ENCODE measurements around the gene CHST11. TPM values are rescaled to one million over a fixed set of nuclear protein-coding genes. Genes with fewer than 3 reads are reported as not detected.

Gene CHST11
- total RNA-seq, 2 experiments from 2014 or later, result 53.4 to 53.6 TPM

GRCh38 chr12:104671409-104672095, 214.8 kb downstream of the CHST11 start:
- H3K36me3 Mint-ChIP-seq (ENCODE audit: low read depth), result peaks cover 4% of the 10 kb centered on the region
- Histone ChIP-seq H3K4me1 (ENCODE audit: insufficient read depth, low read length) (peaks cover 47% of the 10 kb centered on the region), H3K9me3 (ENCODE audit: control insufficient read depth in 1 of 2, insufficient read depth in 1 of 2, low read length in 2 of 2) (no peaks in the 10 kb centered on the region), H3K27ac (ENCODE audit: low read depth in 1 of 2, low read length in 2 of 2) (peak overlapping the region in 1 of 2 donors; percentile 41), H3K36me3 (ENCODE audit: insufficient read depth, low read length) (peaks cover 7% of the 10 kb centered on the region), H3K4me3 (ENCODE audit: low read length) (peak overlapping the region; percentile 4), H3K27me3 (ENCODE audit: control insufficient read depth in 1 of 2, insufficient read depth in 2 of 2, low read length in 2 of 2) (no peaks in the 10 kb centered on the region)
- intact Hi-C loops (cut with DNase I, micrococcal nuclease), result no loop called here
- ChIA-PET POLR2A (interaction anchor here (1.3 kb wide), 1 partner anchor 214 kb away, joined by 3 read pairs; the partner anchor contains the start of gene CHST11), CTCF (interaction anchor here (1.4 kb wide), 1 partner anchor 290 kb away, joined by 5 read pairs; no protein-coding TSS in a partner anchor)
- H3K4me1 Mint-ChIP-seq (ENCODE audit: low read depth), result peaks cover 50% of the 10 kb centered on the region
- H3K4me3 Mint-ChIP-seq, result peak overlapping the region; percentile 74
- no peaks in the 10 kb centered on the region for H3K9me3 Mint-ChIP-seq
- no peaks in the 10 kb centered on the region for H3K27me3 Mint-ChIP-seq
- peak overlapping the region; percentile 84 for H3K27ac Mint-ChIP-seq
- ATAC-seq (ENCODE audit: poor library complexity), result peak; percentile 79
- no peak for TF ChIP-seq CTCF (IDR thresholded peaks at IDR 0.05)
- DNase-seq, result peak in 13 of 14 experiments; percentile 31 to 91 (median 51)

- H3K4me3 ChIP-seq (ENCODE audit: low read length), result no peak overlapping the region
- intact Hi-C loops (cut with DNase I, micrococcal nuclease), result no loop called here
- peaks cover 5% of the 10 kb centered on the region for H3K36me3 ChIP-seq (ENCODE audit: insufficient read depth, low read length)
- Mint-ChIP-seq H3K4me1 (ENCODE audit: low read depth) (peaks cover 53% of the 10 kb centered on the region), H3K9me3 (no peaks in the 10 kb centered on the region), H3K36me3 (ENCODE audit: low read depth) (peaks cover 4% of the 10 kb centered on the region), H3K27me3 (no peaks in the 10 kb centered on the region), H3K27ac (peak overlapping the region; percentile 84), H3K4me3 (no peak overlapping the region)
- no peaks in the 10 kb centered on the region for H3K27me3 ChIP-seq (ENCODE audit: control insufficient read depth in 1 of 2, insufficient read depth in 2 of 2, low read length in 2 of 2)
- peaks cover 47% of the 10 kb centered on the region for H3K4me1 ChIP-seq (ENCODE audit: insufficient read depth, low read length)
- ChIA-PET CTCF (interaction anchor here (1.3 to 1.4 kb wide), 2 partner anchors 23 to 290 kb away, joined by 3 to 5 read pairs; no protein-coding TSS in a partner anchor), POLR2A (interaction anchor here (1.3 kb wide), 1 partner anchor 215 kb away, joined by 3 read pairs; the partner anchor contains the start of gene CHST11)
- no peaks in the 10 kb centered on the region for H3K9me3 ChIP-seq (ENCODE audit: control insufficient read depth in 1 of 2, insufficient read depth in 1 of 2, low read length in 2 of 2)
- ATAC-seq (ENCODE audit: poor library complexity) (no peak), DNase-seq (no peak)
- no peak for TF ChIP-seq CTCF (IDR thresholded peaks at IDR 0.05)
- no peak overlapping the region for H3K27ac ChIP-seq (ENCODE audit: low read depth in 1 of 2, low read length in 2 of 2)
Measured at GRCh38 chr12:104672096-104672445, 215.3 kb downstream of the CHST11 start.

- Histone ChIP-seq H3K36me3 (ENCODE audit: insufficient read depth, low read length) (no peaks in the 10 kb centered on the region), H3K27ac (ENCODE audit: low read depth in 1 of 2, low read length in 2 of 2) (no peak overlapping the region), H3K4me3 (ENCODE audit: low read length) (no peak overlapping the region), H3K4me1 (ENCODE audit: insufficient read depth, low read length) (peaks cover 45% of the 10 kb centered on the region), H3K9me3 (ENCODE audit: control insufficient read depth in 1 of 2, insufficient read depth in 1 of 2, low read length in 2 of 2) (no peaks in the 10 kb centered on the region), H3K27me3 (ENCODE audit: control insufficient read depth in 1 of 2, insufficient read depth in 2 of 2, low read length in 2 of 2) (no peaks in the 10 kb centered on the region)
- Mint-ChIP-seq H3K27ac (peak overlapping the region; percentile 41), H3K4me1 (ENCODE audit: low read depth) (peaks cover 57% of the 10 kb centered on the region), H3K27me3 (no peaks in the 10 kb centered on the region), H3K36me3 (ENCODE audit: low read depth) (peaks cover 4% of the 10 kb centered on the region), H3K9me3 (no peaks in the 10 kb centered on the region), H3K4me3 (no peak overlapping the region)
- ATAC-seq (ENCODE audit: poor library complexity), result no peak
- ChIA-PET CTCF (interaction anchor here (1.3 kb wide), 2 partner anchors 23 to 291 kb away, joined by 3 to 4 read pairs; no protein-coding TSS in a partner anchor), POLR2A (interaction anchor here (1.3 kb wide), 1 partner anchor 215 kb away, joined by 3 read pairs; the partner anchor contains the start of gene CHST11)
- intact Hi-C loops (cut with DNase I, micrococcal nuclease), result no loop called here
- peak in 2 of 14 experiments; percentile 25 to 48 for DNase-seq
- TF ChIP-seq CTCF (IDR thresholded peaks at IDR 0.05), result no peak
Measured at GRCh38 chr12:104672501-104673265, 215.9 kb downstream of the CHST11 start.

All from CD4-positive, alpha-beta T cell (primary cell).